GM03348 (cell line): ENCODE data around the gene TRIM10.

Experiments used
- DNase-seq: peaks from one replicate; pipeline ENCODE4 v3.0.0; 2012; ENCODE audit warnings: low spot score

Gene TRIM10, protein sequence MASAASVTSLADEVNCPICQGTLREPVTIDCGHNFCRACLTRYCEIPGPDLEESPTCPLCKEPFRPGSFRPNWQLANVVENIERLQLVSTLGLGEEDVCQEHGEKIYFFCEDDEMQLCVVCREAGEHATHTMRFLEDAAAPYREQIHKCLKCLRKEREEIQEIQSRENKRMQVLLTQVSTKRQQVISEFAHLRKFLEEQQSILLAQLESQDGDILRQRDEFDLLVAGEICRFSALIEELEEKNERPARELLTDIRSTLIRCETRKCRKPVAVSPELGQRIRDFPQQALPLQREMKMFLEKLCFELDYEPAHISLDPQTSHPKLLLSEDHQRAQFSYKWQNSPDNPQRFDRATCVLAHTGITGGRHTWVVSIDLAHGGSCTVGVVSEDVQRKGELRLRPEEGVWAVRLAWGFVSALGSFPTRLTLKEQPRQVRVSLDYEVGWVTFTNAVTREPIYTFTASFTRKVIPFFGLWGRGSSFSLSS

DNA sequence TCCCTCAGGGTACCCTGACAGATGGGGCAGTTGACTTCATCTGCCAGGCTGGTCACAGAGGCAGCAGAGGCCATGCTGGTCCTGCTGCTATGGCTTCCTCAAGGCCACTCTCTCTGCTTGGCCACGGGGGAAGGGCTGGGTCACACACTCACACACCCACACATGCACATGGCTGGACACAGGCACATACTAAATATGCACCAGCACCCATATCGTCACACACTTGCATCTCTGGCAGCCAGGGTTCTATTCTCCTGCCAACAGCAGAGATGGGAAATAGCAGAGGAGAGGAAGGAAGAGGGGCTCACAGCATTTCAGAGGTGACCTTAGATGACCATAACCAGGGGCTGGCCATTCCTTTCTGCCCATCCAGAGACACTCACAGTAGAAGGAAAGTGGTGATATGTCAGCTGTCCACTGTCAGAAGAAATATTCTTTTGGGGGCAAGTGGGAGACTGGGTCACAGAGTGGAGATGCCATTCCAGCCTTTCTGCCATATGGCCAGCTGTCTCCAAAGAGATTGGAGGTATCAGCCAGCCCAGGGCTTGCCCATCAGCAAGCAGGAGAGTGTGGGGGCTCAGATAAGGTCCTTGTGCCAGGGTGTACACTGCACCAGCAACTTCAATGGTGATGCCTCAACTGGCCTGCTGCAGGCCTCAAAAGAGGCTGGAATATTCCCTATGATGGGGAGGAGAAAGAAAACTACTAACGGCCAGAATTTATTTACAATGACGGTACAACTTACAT lies at the start of gene TRIM10:
TSS of gene TRIM10 (minus strand) at position 427 of the 747 bp plus-strand sequence. CDS start at position 74, 353 bp downstream.
- DNase-seq, result no peak

DNA sequence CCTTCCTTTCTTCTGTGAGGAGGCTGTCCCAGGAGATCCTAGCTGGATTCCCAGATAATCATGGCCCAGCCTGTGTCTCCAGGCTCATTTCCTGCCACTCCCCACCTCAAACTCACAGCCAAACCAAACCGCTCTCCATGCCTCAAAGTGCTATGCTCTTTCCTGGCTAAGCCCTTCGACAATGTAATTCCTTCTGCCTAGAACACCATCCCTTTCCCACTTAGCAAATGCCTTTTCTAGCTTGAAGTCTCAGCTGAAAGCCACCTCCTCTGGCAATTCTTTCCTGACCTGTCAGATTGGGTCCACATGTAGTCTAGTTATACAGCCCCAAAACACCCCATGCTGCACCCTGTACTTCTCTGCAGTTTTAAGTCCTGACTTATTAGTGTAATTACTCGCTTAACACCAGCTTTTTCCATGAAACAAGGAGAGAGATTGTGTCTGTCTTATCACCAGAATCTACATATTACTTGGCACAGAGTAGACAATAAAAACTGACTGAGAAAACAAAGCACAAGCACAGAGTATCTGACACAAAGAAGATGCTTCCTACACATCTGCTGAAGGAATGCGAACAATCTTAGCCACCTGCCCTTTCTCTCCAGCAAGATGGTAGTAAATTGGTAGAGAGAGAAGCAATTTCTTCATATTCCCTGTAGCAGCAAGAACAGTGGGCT lies 46.7 kb upstream of the TRIM10 start:
- peak; percentile 62 for DNase-seq

- DNase-seq, result peak; percentile 37
Observed at GRCh38 chr6:30206799-30207618, 46.0 kb upstream of the TRIM10 start.

DNA sequence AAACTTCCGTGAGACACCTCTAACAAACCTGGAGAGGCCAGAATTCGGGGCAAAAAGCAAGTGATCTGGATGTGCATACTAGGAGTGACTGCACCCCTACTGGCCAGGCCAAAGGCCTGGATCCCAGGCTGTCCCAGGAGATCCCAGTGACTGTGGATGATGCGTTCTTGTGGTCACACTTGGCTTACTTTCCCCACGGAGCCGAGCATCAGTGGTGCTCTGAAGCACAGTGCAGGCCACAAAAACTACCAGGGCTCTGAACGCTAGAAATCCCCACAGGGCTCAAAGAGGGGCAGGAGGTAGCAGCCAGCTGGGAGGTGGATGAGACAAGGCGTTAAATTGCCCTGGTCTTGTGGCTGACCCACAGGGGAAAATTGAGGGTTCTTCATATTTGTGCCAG lies 45.1 kb upstream of the TRIM10 start:
- DNase-seq, result peak; percentile 44

DNA sequence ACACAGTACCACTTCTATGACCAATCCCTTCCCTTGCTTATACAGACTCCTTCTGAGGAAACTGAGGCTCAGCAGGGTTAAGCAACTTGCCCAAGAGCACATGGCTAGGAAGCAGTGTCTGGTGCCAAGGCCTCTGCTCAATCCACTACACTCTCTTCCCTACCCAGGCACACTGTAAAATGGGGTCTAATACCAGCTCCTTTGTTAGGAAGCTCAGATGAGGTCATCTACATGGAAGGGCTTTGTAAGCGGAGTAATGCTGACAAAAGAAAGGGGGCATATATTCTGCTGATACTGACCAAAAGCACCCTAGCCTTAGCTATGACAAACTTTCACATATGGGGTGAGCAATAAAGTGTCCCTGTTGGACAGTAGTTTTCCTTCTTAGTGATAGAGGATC lies 43.1 kb upstream of the TRIM10 start:
- DNase-seq, result no peak

DNA sequence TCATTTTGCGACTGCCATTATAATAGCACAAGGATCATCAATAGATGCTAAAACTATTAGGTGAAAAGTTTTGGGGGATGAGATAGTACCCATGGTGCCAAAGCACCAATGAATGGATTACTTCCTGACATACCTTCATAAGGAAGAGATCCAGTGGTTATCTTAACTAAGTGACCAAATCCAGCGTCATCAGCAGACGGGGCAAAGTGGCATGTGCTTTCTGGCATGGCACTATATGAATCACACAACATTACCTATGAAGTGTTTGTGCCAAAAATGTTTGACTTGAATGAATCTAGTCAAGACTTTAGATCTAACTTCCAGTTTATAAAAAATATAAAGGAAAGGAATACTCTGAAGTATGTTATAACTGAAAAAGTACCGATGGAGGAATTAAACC lies 41.4 kb upstream of the TRIM10 start:
- no peak for DNase-seq

DNA sequence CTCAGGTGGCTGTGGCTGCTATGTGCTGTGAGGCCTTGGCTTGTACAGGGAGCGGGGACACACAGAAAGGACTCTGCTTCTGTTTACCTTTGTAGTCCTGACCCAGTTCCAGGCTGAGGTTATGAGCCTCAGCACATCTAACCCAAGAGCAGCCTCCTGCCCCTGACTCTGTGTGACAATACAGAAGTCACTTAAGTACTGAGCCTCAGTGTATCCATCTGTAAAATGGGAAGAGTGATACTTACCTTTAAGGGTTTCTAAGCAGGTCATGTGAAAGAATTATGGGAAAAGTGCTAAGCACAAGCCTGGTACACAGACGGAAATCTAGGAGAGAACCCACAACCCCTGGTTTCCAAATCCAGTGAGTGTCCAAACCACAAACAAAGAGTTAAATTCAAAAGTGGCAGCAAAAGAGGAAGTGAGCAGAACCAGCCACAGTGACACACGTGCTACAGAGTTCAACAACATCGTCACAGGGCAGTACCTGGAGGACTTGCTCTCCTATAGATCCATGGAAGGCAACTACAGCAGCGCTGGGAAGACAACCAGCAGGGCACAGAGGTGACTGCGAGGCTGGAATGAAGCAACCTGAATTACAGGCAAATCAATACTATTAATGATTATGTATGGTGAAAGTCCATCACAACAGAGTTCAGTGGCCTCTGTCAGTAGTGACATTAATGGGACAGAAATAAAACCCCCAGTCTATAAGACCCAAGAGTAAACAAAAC lies 39.7 kb upstream of the TRIM10 start:
- DNase-seq, result no peak

GRCh38 chr6:30198166-30199084 lies 37.4 kb upstream of the TRIM10 start:
- no peak for DNase-seq

DNA sequence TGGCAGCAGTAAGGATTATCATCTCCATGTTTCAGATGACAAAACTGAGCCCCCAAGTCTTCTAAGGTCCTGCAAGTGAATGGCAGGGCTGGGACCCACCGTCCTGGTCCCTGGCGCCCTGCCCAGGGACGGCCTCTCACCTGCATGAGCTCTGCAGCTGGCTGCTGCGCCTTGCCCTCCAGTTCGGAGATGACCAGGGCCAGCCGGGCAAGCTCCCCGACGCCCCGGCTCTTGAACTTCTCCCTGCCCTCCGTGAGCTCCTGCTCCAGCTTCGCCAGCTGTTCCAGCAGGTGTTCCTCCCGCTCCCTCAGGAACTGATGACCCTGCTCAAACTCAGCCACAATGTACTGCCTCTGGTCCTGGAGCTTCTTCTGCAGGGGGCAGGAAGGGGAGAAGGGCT lies 35.4 kb upstream of the TRIM10 start:
- no peak for DNase-seq

- DNase-seq, result no peak
Observed at GRCh38 chr6:30195951-30196350, 34.9 kb upstream of the TRIM10 start.

- peak; percentile 21 for DNase-seq
Observed at GRCh38 chr6:30194797-30195690, 34.0 kb upstream of the TRIM10 start.

DNA sequence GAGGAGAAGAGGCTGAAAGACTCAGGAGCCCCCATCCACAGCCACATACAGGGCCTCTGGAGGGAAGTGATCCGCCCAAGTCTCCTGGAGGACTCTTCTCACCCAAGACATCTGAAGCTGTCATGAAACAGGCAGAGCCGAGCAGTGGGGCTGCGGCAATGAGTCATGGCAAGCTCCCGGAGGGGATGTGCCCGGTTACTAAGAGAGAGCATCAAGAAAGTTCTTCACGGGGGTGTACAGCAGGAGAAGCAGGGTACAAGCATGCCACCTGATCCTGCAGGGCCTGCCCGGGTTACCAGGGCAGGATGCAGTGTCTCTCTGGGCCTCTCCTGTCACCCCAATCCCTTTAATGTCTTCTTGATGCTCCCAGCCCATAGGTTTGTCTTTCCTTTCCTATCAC lies 31.1 kb upstream of the TRIM10 start:
- DNase-seq, result no peak

- no peak for DNase-seq
Observed at GRCh38 chr6:30188541-30188940, 27.5 kb upstream of the TRIM10 start.

DNA sequence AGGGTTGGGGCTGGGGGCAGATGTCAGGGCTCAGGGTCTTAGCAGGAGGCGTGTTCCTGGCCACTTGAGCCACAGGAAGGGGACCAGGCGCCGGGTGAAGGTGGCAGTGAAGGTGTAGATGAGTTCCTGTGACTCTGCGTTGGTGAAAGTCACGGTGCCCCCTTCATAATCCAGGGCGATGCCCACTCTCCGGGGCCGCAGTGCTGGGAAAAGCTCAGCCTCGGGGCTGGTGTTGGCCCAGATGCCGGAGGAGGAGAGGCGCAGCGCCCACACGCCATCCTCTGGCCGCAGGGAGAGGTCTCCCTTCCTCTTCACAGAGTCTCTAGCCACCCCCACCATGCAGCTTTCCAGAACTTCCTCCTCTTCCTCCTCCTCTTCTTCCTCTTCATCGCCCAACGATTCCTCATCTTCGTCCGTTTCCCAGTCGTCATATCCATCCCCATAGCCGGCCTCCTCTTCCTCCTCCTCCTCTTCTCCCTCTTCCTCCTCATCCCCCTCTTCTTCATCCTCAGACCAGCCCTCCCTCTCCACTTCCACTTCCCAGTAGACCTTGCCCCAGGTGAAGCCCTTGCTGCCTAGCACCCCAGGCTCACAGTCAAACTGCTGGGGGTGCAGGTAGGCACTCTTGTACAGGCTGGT lies 25.0 kb upstream of the TRIM10 start:
- no peak for DNase-seq

GRCh38 chr6:30184417-30185031 lies 23.5 kb upstream of the TRIM10 start:
- no peak for DNase-seq

GRCh38 chr6:30180145-30180544 lies 19.1 kb upstream of the TRIM10 start:
- DNase-seq, result no peak

DNA sequence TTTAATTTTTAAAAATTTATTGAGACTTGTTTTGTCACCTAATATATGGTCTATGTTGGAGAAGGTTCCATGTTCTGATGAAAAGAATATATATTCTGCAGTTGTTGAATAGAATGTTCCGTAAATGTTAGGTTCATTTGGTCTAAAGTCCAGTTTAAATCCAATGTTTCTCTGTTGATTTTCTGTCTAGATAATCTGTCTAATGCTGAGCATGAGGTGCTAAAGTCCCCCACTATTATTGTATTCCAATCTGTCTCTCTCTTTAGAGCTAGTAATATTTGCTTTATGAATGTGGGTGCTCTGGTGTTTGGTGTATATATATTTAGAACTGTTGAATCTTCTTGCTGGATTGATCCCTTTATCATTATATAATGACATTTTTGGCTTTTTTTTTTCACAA lies 17.8 kb upstream of the TRIM10 start:
- no peak for DNase-seq

GRCh38 chr6:30175765-30176164 lies 14.8 kb upstream of the TRIM10 start:
- DNase-seq, result no peak
